Activated CD4-positive, alpha-beta T cell treated with anti-CD3 and anti-CD28 coated beads, Interleukin-2, amount 50 U/mL, for 48 hours (primary cell): ENCODE results near the gene NPIPA2.
"Not testable (repeated sequence)": the region's sequence is repeated elsewhere in the genome, so short reads cannot be mapped to it uniquely, and the experiment has no call there.

Experiments
- DNase-seq, 2 experiments: peaks; one replicate each; pipeline ENCODE4 v3.0.0-alpha.2; 2020

NPIPA2 gene

DNA sequence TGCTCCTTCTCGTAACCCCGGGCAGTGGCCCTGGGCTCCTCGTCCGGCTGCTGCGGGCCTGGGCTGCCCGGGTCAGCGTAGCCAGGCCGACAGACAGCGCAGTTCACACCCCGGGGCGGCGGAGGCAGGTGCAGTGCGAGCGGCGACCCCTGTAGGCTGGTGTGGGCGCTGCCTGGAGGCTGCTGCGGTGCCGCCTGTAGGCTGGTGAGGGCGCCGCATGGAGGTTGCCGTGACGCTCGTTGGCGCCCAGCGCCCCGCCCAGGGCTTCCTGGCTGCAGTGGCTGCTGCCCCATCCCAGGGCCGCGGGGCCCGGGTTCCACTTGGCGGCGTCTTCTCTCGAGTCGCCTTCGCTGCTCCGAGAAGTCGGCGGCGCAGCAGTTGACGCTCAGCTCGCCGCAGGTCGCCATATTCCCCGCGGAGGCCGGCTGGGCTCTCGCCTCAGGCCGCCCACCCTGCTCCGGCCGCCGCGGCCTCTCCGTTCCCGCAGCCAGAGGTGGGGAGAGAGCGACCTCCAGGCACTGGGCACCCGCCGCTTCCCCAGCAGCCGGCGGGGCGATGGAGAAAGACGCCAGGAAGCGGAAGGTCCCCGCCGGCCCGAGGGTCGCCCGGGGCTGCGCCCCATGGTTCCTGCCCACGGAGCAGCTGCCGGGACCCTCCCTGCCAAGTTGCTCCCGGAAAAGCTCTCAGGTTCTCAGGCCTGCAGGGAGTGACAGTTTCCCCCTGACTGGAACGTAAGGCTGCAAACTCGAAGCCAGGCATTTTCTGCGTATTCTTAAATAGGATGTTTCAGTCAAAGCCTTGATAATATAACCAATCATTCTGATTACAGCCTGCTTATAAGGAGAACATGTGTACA lies at the start of gene NPIPA2:
TSS of gene NPIPA2 (plus strand) at position 261 of the 856 bp plus-strand sequence. CDS start 5,533 bp downstream, outside the sequence.
- DNase-seq: not testable (repeated sequence)

DNA sequence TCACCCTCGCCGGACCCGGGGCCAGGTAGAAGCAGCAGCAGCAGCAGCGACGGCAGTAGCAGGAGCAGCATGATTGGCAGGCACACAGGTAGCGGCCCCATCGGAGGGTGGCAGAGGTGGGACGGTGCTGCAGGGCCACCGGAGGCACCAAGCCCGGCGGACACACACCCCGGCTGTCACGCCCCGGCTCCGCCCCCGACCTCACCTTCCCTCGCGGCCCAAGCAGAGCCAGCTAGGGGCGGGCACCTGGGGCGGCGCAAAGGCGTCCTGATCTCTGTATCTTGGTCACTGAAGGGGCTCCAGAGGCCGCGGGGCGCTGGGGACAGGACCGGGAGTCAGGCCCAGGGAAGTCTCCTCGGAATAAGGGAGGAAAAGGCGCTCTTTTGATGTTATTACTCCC lies 48.2 kb upstream of the NPIPA2 start, which contains the start of gene PLA2G10:
TSS of gene PLA2G10 (minus strand) at position 180 of the 400 bp plus-strand sequence. CDS start at position 101, 79 bp downstream.
- not testable (repeated sequence) for DNase-seq

DNA sequence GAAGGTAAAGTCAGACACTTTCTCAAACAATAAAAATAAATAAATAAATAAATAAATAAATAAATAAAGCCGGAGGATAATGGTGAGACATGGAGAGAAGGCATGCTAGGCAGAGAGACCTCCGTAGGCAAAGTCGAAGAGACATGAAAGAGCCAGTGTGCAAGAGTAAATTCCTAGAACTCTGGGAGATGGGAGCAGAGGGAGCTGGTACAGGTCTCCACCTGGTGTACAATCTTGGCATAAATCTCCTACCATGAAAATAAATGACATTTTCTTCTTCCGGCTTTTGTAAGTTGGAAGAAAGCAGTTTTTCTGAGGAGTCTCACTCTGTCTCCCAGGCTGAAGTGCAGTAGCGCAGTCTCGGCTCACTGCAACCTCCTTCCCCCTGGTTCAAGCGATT lies 40.5 kb upstream of the NPIPA2 start:
- DNase-seq: not testable (repeated sequence)

DNA sequence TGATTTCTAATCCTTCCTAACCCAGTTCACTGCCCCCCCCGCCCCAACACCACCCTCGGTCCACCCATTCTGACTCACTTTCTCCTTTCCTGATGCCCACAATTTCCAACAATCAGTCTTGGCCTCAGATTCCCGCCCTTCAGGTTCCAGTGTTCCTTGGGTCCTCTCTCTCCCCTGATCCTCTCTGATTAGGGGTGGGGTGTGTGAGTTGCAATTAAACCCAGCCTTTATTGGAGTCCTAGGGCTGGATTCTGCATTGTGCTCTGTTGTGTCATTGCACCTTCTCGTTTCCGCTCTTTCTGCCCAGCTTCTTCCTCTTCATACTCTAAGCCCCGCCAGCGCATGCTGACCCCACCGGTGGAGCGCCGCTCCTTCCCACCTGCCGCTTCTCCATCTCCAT lies 39.7 kb upstream of the NPIPA2 start:
- DNase-seq: not testable (repeated sequence)

DNA sequence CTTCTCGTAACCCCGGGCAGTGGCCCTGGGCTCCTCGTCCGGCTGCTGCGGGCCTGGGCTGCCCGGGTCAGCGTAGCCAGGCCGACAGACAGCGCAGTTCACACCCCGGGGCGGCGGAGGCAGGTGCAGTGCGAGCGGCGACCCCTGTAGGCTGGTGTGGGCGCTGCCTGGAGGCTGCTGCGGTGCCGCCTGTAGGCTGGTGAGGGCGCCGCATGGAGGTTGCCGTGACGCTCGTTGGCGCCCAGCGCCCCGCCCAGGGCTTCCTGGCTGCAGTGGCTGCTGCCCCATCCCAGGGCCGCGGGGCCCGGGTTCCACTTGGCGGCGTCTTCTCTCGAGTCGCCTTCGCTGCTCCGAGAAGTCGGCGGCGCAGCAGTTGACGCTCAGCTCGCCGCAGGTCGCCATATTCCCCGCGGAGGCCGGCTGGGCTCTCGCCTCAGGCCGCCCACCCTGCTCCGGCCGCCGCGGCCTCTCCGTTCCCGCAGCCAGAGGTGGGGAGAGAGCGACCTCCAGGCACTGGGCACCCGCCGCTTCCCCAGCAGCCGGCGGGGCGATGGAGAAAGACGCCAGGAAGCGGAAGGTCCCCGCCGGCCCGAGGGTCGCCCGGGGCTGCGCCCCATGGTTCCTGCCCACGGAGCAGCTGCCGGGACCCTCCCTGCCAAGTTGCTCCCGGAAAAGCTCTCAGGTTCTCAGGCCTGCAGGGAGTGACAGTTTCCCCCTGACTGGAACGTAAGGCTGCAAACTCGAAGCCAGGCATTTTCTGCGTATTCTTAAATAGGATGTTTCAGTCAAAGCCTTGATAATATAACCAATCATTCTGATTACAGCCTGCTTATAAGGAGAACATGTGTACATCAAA lies 38.9 kb upstream of the NPIPA2 start, which contains the start of gene NPIPA3:
TSS of gene NPIPA3 (plus strand) at position 256 of the 856 bp plus-strand sequence. CDS start 5,533 bp downstream, outside the sequence.
- DNase-seq: not testable (repeated sequence)

DNA sequence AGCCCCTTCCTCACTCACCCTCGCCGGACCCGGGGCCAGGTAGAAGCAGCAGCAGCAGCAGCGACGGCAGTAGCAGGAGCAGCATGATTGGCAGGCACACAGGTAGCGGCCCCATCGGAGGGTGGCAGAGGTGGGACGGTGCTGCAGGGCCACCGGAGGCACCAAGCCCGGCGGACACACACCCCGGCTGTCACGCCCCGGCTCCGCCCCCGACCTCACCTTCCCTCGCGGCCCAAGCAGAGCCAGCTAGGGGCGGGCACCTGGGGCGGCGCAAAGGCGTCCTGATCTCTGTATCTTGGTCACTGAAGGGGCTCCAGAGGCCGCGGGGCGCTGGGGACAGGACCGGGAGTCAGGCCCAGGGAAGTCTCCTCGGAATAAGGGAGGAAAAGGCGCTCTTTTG lies 9.1 kb upstream of the NPIPA2 start:
- DNase-seq: not testable (repeated sequence)

DNA sequence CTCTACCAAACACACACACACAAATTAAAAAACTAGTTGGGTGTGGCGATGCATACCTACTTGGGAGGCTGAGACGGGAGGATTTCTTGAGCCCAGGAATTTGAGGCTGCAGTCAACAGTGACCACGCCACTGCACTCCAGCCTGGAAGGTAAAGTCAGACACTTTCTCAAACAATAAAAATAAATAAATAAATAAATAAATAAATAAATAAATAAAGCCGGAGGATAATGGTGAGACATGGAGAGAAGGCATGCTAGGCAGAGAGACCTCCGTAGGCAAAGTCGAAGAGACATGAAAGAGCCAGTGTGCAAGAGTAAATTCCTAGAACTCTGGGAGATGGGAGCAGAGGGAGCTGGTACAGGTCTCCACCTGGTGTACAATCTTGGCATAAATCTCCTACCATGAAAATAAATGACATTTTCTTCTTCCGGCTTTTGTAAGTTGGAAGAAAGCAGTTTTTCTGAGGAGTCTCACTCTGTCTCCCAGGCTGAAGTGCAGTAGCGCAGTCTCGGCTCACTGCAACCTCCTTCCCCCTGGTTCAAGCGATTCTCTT lies 1.4 kb upstream of the NPIPA2 start:
- not testable (repeated sequence) for DNase-seq

DNA sequence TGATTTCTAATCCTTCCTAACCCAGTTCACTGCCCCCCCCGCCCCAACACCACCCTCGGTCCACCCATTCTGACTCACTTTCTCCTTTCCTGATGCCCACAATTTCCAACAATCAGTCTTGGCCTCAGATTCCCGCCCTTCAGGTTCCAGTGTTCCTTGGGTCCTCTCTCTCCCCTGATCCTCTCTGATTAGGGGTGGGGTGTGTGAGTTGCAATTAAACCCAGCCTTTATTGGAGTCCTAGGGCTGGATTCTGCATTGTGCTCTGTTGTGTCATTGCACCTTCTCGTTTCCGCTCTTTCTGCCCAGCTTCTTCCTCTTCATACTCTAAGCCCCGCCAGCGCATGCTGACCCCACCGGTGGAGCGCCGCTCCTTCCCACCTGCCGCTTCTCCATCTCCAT lies 539 bp upstream of the NPIPA2 start:
- DNase-seq: not testable (repeated sequence)

- DNase-seq: not testable (repeated sequence)
These were observed 31.3 kb downstream of the NPIPA2 start for GRCh38 chr16:14773654-14774053.

DNA sequence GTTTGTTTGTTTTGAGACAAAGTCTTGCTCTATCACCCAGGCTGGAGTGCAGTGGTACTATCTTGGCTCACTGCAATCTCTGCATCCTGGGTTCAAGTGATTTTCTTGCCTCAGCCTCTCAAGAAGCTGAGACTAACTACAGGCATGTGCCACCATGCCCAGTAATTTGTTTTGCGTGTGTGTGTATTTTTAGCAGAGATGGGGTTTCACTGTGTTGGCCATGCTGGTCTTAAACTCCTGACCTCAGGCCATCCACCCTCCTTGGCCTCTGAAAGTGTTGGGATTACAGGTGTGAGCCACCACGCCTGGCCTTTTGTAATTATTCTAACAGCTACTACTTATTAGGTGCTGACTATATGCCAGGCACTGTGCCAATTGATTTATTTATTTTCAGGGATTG lies 33.3 kb downstream of the NPIPA2 start:
- not testable (repeated sequence) for DNase-seq

DNA sequence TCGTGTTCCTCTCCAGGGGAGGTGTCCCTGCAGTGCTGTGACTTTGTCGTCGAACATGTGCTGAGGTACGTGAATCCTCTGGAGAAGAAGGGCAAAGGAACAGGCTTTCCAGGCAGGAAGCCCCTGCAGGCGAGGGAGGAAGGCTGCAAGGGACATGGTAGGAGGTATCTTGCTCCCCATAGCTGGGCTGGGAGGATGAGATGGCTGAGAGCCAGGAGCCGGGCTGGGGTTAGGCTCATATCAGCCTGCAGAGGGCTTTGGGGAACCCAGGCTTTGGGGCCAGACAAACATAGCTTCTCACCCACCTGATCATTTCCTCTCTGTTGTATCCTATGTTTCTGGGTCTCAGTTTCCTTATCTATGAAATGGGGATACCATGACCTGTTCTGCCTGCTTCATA lies 34.4 kb downstream of the NPIPA2 start:
- DNase-seq: not testable (repeated sequence)

- DNase-seq: not testable (repeated sequence)
These were observed 37.1 kb downstream of the NPIPA2 start for GRCh38 chr16:14779368-14779877.

DNA sequence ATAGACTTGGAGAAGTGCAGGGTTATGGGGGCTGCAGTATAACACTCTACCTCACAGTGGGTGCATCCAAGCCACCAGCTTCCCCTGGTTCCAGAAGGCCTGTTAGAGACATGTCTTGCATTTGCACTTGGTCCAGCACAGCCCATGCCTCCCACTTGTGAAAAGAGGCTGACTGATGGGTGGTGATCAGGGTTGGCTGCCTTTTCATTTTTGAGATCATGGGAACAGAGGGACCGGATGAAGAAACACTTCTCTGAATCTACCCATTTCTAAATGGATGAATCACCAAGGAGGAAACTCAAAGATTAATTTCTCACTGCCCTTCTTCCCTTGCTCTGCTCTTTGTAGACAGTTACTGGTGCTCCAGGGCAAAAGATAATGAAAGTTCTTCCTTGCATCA lies 43.8 kb downstream of the NPIPA2 start:
- DNase-seq: not testable (repeated sequence)

DNA sequence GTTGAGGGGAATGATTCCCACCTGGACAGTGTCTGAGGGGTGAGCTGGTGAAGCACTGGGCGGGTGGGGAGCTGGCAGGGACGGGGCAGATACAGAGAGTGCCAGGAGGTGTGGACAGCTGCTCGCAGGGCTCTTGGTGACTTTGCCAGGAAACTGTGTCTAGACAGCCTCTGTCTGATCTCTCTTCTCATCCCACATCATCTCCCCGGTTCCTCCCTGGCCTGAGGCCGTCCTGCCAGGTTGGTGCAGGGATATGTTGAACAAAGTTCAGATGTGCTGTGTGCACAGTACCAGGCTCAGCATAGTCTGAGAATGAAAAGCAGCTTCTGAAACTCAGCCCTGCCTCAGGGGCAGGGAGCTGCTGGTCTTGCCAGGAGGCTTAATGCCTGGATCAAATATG lies 47.2 kb downstream of the NPIPA2 start:
- DNase-seq: not testable (repeated sequence)

DNA sequence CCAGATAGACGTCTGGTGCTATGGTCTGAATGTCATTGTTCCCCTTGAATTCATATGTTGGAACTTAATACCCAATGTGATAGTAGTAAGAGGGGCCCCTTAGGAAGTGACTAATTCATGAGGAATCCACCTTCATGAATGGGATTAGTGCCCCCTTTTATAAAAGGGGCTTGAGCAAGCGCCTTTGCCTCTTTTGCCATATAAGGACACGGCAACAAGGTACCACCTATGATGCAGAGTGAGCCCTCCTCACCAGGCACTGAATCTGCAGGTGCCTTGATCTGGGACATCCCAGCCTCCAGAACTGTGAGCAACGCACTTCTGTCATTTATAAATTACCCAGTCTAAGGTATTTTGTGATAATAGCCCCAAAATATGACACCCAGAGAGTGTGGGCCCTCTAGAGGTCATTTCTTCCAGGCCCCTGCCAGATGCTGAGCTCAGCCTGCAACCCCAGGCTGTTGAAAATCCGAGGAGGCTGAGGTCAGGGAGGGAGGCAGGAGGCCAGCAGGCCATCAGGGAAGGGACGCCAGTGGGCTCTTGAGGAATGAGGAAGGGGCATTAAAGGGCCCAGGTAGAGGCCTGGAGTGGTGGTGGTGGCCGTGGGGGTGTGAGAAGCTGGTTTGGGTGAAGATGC lies 48.1 kb downstream of the NPIPA2 start:
- not testable (repeated sequence) for DNase-seq

- DNase-seq: not testable (repeated sequence)
These were observed 50.6 kb downstream of the NPIPA2 start for GRCh38 chr16:14792914-14793313.

DNA sequence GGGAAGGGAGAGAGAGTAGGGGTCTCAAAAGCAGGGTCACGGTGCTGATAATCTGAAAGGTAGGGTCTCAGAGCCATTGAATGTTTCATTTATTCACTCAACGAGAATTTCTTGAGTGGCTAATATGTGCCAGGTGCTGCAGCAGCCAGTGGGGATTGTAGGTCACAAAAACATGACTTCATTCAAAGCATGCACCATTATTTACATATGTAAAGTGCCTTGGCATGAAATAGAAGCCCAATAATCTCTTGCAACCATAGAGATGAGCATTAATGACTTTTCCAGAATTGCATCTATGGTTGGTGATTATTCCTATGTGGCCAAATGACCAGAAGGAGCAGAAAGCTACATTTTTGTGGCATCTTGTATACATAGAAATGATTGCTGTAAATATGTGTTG lies 55.2 kb downstream of the NPIPA2 start:
- not testable (repeated sequence) for DNase-seq

DNA sequence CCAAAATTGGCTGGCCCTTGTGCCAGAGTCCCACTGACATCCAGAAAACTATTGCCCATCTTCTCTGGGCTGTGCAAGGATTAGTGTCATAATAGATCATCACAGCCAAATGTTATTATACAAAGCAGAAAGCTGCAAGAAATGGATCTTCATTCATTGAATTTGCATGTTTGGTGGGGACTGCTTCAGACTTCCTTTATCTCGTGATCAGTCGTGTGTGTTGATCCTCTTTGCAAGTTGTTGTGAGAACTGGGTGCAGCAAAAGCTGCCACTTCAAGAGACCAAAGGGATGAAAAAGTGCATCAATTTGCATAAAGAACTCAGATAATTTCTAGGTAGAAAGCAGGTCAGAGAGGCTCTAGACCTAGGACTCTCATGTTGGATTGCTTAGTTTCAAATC lies 61.2 kb downstream of the NPIPA2 start:
- not testable (repeated sequence) for DNase-seq

- DNase-seq: not testable (repeated sequence)
These were observed 64.9 kb downstream of the NPIPA2 start for GRCh38 chr16:14807184-14807678.

- DNase-seq: not testable (repeated sequence)
These were observed 71.6 kb downstream of the NPIPA2 start for GRCh38 chr16:14813890-14814289.
